A549 (cell line): ENCODE results near the gene HSPBP1.

Experiments used
- CTCF ChIP-seq: fragments of >200 bp; sonication (Bioruptor Twin); formaldehyde crosslinking; IDR thresholded peaks from 3 replicates; pipeline ENCODE4 v1.5.1; 2016
- JUN ChIP-seq, 2 experiments: fragments of >200 bp; sonication (Bioruptor Twin); formaldehyde crosslinking; IDR thresholded peaks; 2 replicates in 1 of 2; 3 replicates in 1 of 2; pipeline ENCODE4 v1.6.1; 2016 to 2017
- RCOR1 ChIP-seq: fragments of 150-350 bp; IDR thresholded peaks from 2 replicates; pipeline ENCODE4 v1.6.1; 2014; ENCODE audit warnings: antibody characterized with exemption, low read length, low read depth
- REST ChIP-seq: fragments of 200-600 bp; sonication (generic); IDR thresholded peaks from 2 replicates; pipeline ENCODE4 v1.6.1; 2016; ENCODE audit warnings: antibody characterized with exemption, mild to moderate bottlenecking, moderate library complexity
- RFX5 ChIP-seq: fragments of 450-650 bp; IDR thresholded peaks from 2 replicates; pipeline ENCODE4 v1.7.1; 2014; ENCODE audit warnings: antibody characterized with exemption, mild to moderate bottlenecking, moderate library complexity

GRCh38 chr19:55285229-55285890 lies 5.5 kb upstream of the HSPBP1 start:
- TF ChIP-seq CTCF, result no peak
- no peak for TF ChIP-seq REST
- no peak for TF ChIP-seq JUN (IDR thresholded peaks at IDR 0.05)
- TF ChIP-seq RFX5, result no peak
- TF ChIP-seq RCOR1, result no peak
